Glutamatergic neuron (in vitro differentiated cells): ENCODE results near the gene ATP8B4. TPM values are rescaled to one million over a fixed set of nuclear protein-coding genes. Genes with fewer than 3 reads are reported as not detected.

Source experiments
- DNase-seq: peaks from one replicate; pipeline ENCODE4 v3.0.0; 2022
- H3K27ac Mint-ChIP-seq: one replicate; pipeline ENCODE4 v1.8.0; 2020; ENCODE audit warnings: mild to moderate bottlenecking, mixed read lengths, inconsistent platforms; ENCODE audit not compliant: unreplicated experiment
- H3K27me3 Mint-ChIP-seq: one replicate; pipeline ENCODE4 v1.8.0; 2020; ENCODE audit warnings: mild to moderate bottlenecking, moderate library complexity, mixed read lengths, inconsistent platforms; ENCODE audit not compliant: unreplicated experiment
- H3K36me3 Mint-ChIP-seq: one replicate; pipeline ENCODE4 v1.8.0; 2020; ENCODE audit warnings: mild to moderate bottlenecking, mixed read lengths, inconsistent platforms; ENCODE audit not compliant: unreplicated experiment
- H3K4me1 Mint-ChIP-seq: one replicate; pipeline ENCODE4 v1.8.0; 2020; ENCODE audit warnings: mild to moderate bottlenecking, low read depth, mixed read lengths, inconsistent platforms; ENCODE audit not compliant: unreplicated experiment
- H3K4me3 Mint-ChIP-seq: one replicate; pipeline ENCODE4 v1.8.0; 2020; ENCODE audit warnings: mild to moderate bottlenecking, mixed read lengths, inconsistent platforms; ENCODE audit not compliant: unreplicated experiment
- H3K9me3 Mint-ChIP-seq: one replicate; pipeline ENCODE4 v1.8.0; 2020; ENCODE audit warnings: mild to moderate bottlenecking, moderate library complexity, mixed read lengths, inconsistent platforms; ENCODE audit not compliant: unreplicated experiment
- total RNA-seq: library from RNA; stranded (reverse); fragmentation: NEBNext Ultra II Directional; extraction: Animal tissue kit (Norgen Biotek cat#: 25700); gene quantifications from one replicate; pipeline ENCODE4 v1.2.1, GENCODE V29; 2021; ENCODE audit not compliant: unreplicated experiment
- TF ChIP-seq, protein P1 (sequence below): fragments of 200-600 bp; sonication (generic); IDR thresholded peaks from one replicate; pipeline ENCODE4 v1.5.0; 2021; ENCODE audit not compliant: partially characterized antibody, unreplicated experiment

The ATP8B4 gene
- total RNA-seq, 1 donor from 2014 or later: not detected

DNA sequence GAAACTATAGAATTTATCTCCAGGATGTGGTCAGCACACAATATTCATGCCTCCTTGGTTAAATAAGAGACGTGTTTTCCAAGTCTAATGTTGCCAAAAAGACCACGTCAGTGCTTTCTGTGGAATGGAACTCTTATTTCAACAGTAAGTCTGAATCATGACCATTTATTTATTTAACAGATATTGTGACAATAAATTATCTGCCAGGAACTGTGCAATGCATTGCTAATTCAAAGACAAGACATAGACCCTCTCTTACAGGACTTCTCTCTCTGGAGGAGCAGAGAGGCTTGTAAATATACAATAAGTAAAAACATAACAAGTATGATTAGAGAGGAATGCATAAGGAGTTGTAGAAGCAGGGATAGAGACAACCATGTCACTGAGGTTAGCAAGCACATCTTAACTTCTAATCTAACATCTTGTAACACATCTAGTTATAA lies 270.7 kb downstream of the ATP8B4 start:
- no peaks in the 10 kb centered on the region for H3K9me3 Mint-ChIP-seq
- TF ChIP-seq, protein P1, sequence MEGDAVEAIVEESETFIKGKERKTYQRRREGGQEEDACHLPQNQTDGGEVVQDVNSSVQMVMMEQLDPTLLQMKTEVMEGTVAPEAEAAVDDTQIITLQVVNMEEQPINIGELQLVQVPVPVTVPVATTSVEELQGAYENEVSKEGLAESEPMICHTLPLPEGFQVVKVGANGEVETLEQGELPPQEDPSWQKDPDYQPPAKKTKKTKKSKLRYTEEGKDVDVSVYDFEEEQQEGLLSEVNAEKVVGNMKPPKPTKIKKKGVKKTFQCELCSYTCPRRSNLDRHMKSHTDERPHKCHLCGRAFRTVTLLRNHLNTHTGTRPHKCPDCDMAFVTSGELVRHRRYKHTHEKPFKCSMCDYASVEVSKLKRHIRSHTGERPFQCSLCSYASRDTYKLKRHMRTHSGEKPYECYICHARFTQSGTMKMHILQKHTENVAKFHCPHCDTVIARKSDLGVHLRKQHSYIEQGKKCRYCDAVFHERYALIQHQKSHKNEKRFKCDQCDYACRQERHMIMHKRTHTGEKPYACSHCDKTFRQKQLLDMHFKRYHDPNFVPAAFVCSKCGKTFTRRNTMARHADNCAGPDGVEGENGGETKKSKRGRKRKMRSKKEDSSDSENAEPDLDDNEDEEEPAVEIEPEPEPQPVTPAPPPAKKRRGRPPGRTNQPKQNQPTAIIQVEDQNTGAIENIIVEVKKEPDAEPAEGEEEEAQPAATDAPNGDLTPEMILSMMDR: no peak
- no peak overlapping the region for H3K4me3 Mint-ChIP-seq
- no peaks in the 10 kb centered on the region for H3K27me3 Mint-ChIP-seq
- H3K36me3 Mint-ChIP-seq: no peaks in the 10 kb centered on the region
- H3K27ac Mint-ChIP-seq: no peak overlapping the region
- no peaks in the 10 kb centered on the region for H3K4me1 Mint-ChIP-seq
- no peak for DNase-seq

DNA sequence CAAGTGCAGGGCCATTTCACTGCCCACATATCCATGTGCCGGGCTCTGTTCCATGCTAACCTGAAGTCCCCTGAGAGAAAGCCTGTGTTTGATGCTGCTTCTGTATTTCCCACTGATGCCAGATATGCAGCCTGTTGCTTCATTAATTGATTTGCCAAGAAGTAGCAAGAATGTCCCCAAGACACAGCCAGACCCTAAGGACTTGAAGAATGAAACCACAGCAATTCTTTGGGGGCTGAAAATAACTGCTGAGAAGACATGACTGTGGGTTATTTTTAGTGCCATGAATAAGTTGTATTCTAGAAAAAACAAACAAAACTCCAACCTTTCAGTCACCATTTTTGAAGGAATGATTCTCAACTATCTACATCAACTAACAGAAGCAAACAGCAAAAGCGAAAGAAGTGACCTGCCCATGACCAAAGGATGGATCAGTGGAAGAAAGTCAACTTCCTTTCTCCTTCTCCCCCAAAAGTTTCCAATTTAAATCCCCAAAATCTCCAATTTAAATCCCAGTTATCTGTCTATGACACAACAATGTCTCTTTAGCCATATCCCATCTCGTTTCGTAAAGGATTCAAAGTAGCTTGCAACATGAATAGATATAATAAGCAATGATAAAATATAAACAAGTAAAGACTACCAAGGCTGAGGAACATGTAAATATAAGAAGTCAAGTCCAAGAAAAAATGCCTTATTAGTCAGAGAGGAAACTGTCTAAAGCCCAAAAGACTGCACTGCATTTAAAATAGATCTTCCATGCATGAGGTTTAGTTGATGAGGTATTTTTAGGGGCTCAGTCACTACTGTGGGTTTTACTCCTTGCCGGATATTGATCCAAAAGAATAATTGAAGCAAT lies 271.4 kb downstream of the ATP8B4 start:
- no peaks in the 10 kb centered on the region for H3K4me1 Mint-ChIP-seq
- TF ChIP-seq, protein P1: no peak
- no peak overlapping the region for H3K27ac Mint-ChIP-seq
- no peak overlapping the region for H3K4me3 Mint-ChIP-seq
- H3K9me3 Mint-ChIP-seq: no peaks in the 10 kb centered on the region
- no peaks in the 10 kb centered on the region for H3K27me3 Mint-ChIP-seq
- H3K36me3 Mint-ChIP-seq: no peaks in the 10 kb centered on the region
- no peak for DNase-seq

DNA sequence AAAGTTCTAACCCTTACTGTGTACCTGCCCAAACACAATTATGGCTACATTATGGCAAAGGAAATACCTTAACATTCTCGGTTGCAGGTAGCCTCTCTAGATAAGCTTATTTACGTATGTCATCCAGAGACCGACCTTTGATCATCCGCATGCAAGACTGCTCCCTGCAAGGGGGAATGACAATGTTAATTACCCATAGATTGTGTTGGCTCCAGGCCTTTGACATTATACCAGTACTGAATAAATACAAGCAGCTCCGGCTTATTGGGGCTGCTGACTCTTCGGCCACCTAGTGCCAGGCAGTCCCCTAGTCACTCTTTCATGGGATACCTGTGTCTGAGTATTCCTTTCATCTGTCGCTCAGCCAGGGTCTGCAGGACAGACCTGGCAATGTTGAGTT lies 274.6 kb downstream of the ATP8B4 start:
- H3K27ac Mint-ChIP-seq: no peak overlapping the region
- no peak overlapping the region for H3K4me3 Mint-ChIP-seq
- H3K4me1 Mint-ChIP-seq: no peaks in the 10 kb centered on the region
- no peak for DNase-seq
- peaks cover 2% of the 10 kb centered on the region for H3K9me3 Mint-ChIP-seq
- TF ChIP-seq, protein P1: no peak
- no peaks in the 10 kb centered on the region for H3K27me3 Mint-ChIP-seq
- no peaks in the 10 kb centered on the region for H3K36me3 Mint-ChIP-seq

DNA sequence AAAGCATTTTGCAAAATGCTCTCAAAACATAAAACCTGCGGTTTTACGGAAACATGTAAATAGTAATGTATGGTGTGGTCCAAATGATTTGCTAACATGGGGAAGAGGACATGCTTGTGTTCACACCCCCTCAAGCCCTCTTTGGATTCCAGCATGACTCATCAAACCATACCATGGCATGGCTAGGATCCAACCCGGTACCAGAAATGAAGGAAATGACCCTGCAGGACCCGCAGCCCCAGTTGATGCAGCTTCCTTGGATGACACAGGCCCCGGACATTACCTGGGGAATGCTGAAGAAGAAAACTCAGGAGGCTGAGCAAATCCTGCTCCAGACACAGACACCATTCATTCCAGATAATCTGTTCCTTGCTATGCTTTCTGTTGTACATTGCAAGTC lies 275.3 kb downstream of the ATP8B4 start:
- DNase-seq: no peak
- TF ChIP-seq, protein P1: no peak
- Mint-ChIP-seq H3K4me1 (no peaks in the 10 kb centered on the region), H3K9me3 (peaks cover 3% of the 10 kb centered on the region), H3K27ac (no peak overlapping the region), H3K27me3 (no peaks in the 10 kb centered on the region), H3K4me3 (no peak overlapping the region), H3K36me3 (peaks cover 4% of the 10 kb centered on the region)

DNA sequence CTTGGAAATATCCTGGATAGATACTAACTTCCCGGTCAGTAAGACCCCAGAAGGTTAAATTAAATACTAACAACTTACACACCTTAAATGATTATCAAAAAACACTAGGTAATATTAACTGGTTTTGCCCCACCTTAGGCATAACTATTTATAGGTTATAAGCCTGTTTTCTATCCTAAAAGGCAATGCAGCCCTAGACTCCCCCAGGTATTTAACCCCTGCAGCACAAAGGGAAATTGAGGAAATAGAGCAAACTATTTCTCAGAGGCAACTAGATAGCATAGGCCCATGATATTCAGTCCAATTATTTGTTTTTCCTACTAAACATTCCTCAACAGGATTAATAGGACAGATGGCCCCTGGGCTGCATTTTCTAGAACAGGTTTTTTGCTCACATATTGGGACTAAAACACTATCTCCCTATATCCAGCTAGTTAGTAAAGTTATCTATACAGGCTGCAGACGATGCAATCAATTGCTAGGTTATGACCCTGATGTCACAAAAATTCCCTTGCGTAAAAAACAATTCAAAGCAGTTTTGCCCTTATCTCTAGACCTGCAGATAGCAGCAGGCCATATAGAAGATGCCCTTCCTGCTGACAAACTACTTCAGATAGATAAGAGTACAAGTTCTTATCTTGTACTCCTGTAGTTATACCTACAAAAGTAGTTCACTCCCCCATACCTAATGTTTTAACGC lies 276.9 kb downstream of the ATP8B4 start:
- no peak overlapping the region for H3K4me3 Mint-ChIP-seq
- peaks cover 4% of the 10 kb centered on the region for H3K36me3 Mint-ChIP-seq
- no peak for DNase-seq
- no peak overlapping the region for H3K27ac Mint-ChIP-seq
- H3K27me3 Mint-ChIP-seq: peaks cover 3% of the 10 kb centered on the region
- H3K4me1 Mint-ChIP-seq: no peaks in the 10 kb centered on the region
- H3K9me3 Mint-ChIP-seq: peaks cover 3% of the 10 kb centered on the region
- TF ChIP-seq, protein P1: no peak
